GM18907 (cell line): Measurements from ENCODE around the gene RBMS3.
"Not testable (repeated sequence)": the region's sequence is repeated elsewhere in the genome, so short reads cannot be mapped to it uniquely, and the experiment has no call there.

Experiments
- ATAC-seq: cut with Tn5 transposase; IDR thresholded peaks from one replicate; pipeline ENCODE4 v1.9.1; 2021; ENCODE audit warnings: mild to moderate bottlenecking, moderate library complexity; ENCODE audit not compliant: unreplicated experiment

Gene RBMS3

GRCh38 chr3:29473481-29474170 lies 192.8 kb downstream of the RBMS3 start:
- not testable (repeated sequence) for ATAC-seq

- ATAC-seq: no peak
Measured at GRCh38 chr3:29475305-29475840, 194.5 kb downstream of the RBMS3 start.

GRCh38 chr3:29475854-29476253 lies 195.0 kb downstream of the RBMS3 start:
- ATAC-seq: no peak

GRCh38 chr3:29478611-29479010 lies 197.7 kb downstream of the RBMS3 start:
- no peak for ATAC-seq

- no peak for ATAC-seq
Measured at GRCh38 chr3:29481249-29481648, 200.4 kb downstream of the RBMS3 start.

GRCh38 chr3:29481969-29482767 lies 201.3 kb downstream of the RBMS3 start:
- no peak for ATAC-seq

GRCh38 chr3:29484633-29485032 lies 203.8 kb downstream of the RBMS3 start:
- no peak for ATAC-seq

- no peak for ATAC-seq
Measured at GRCh38 chr3:29486096-29486495, 205.2 kb downstream of the RBMS3 start.

- no peak for ATAC-seq
Measured at GRCh38 chr3:29486917-29487316, 206.0 kb downstream of the RBMS3 start.

- no peak for ATAC-seq
Measured at GRCh38 chr3:29488922-29489321, 208.1 kb downstream of the RBMS3 start.

- ATAC-seq: no peak
Measured at GRCh38 chr3:29493109-29493508, 212.2 kb downstream of the RBMS3 start.

- no peak for ATAC-seq
Measured at GRCh38 chr3:29494305-29495036, 213.6 kb downstream of the RBMS3 start.

- ATAC-seq: no peak
Measured at GRCh38 chr3:29497282-29497681, 216.4 kb downstream of the RBMS3 start.

- ATAC-seq: no peak
Measured at GRCh38 chr3:29502771-29503170, 221.9 kb downstream of the RBMS3 start.

GRCh38 chr3:29503314-29503713 lies 222.4 kb downstream of the RBMS3 start:
- no peak for ATAC-seq

GRCh38 chr3:29503958-29504357 lies 223.1 kb downstream of the RBMS3 start:
- no peak for ATAC-seq

GRCh38 chr3:29506502-29506901 lies 225.6 kb downstream of the RBMS3 start:
- ATAC-seq: no peak

- no peak for ATAC-seq
Measured at GRCh38 chr3:29511701-29512100, 230.8 kb downstream of the RBMS3 start.

GRCh38 chr3:29512641-29513040 lies 231.8 kb downstream of the RBMS3 start:
- no peak for ATAC-seq

- ATAC-seq: no peak
Measured at GRCh38 chr3:29513236-29513635, 232.4 kb downstream of the RBMS3 start.

GRCh38 chr3:29514170-29514569 lies 233.3 kb downstream of the RBMS3 start:
- ATAC-seq: no peak
